K562 (cell line): ENCODE measurements around the gene MPPED2. TPM values are rescaled to one million over a fixed set of nuclear protein-coding genes. Genes with fewer than 3 reads are reported as not detected.

Source experiments
- ATAC-seq: fragments of 200-7000 bp; cut with Tn5 transposase; 3 replicates; pipeline ENCODE4 v1.9.1; 2020; ENCODE audit warnings: moderate library complexity
- BruUV-seq: library from RNA; stranded (reverse); fragments of 400-500 nt; replicated peaks from 2 replicates; lab custom pipeline; 2021; lab: Mats Ljungman, UMichigan
- CTCF ChIA-PET: fragments of 300-600 bp; formaldehyde crosslinking; extraction: SDS; loops from one replicate; lab custom pipeline; 2021; ENCODE audit warnings: low intra/inter-chr PET ratio; lab: Yijun Ruan, JAX
- POLR2A ChIA-PET: fragments of 300-600, 350-650 bp; sonication (Branson Sonifier 250); formaldehyde crosslinking; extraction: SDS; loops from one replicate; lab custom pipeline; 2021; ENCODE audit warnings: antibody characterized with exemption, inconsistent platforms; lab: Yijun Ruan, JAX
- DNase-seq, 4 experiments: peaks; one replicate each; pipeline versions ENCODE4 v3.0.0 to v3.0.0-alpha.2; 2011 to 2018; ENCODE audit warnings: low spot score in 3 of 4, mixed read lengths in 3 of 4; ENCODE audit errors: extremely low read depth in 1 of 4
- FAIRE-seq: peaks from 2 replicates; lab custom pipeline; 2011; peaks lifted over from hg19 to GRCh38; lab: Jason Lieb, UNC
- H2AFZ ChIP-seq: 2 replicates; pipeline ENCODE4 v1.6.0; 2011; ENCODE audit warnings: low read depth, low read length, control low read depth, inconsistent platforms
- H3K27ac ChIP-seq: fragments of 200-600 bp; 3 replicates; pipeline ENCODE4 v1.8.0; 2011; ENCODE audit warnings: low read depth, mild to moderate bottlenecking, control low read depth, inconsistent platforms, low read length, moderate library complexity, mixed read lengths; ENCODE audit errors: extremely low read depth
- H3K27me3 ChIP-seq, 2 experiments: fragments of 300-600 bp in 1 of 2; 2 replicates in 1 of 2; 3 replicates in 1 of 2; pipeline versions ENCODE4 v1.6.0 to v1.8.0; 2011; ENCODE audit warnings: inconsistent platforms in 2 of 2, low read length in 2 of 2, mild to moderate bottlenecking in 1 of 2, mixed read lengths in 1 of 2, moderate library complexity in 1 of 2; ENCODE audit not compliant: control insufficient read depth in 2 of 2, insufficient read depth in 2 of 2
- H3K36me3 ChIP-seq: fragments of 300-600 bp; 3 replicates; pipeline ENCODE4 v1.8.0; 2011; ENCODE audit warnings: mild to moderate bottlenecking, low read length, inconsistent platforms; ENCODE audit not compliant: control insufficient read depth, insufficient read depth
- H3K4me1 ChIP-seq, 2 experiments: fragments of 200-600 bp in 1 of 2; replicated peaks in 1 of 2; 2 replicates in 1 of 2; 3 replicates in 1 of 2; pipeline versions ENCODE4 v1.5.1 to v1.8.0; 2011; ENCODE audit warnings: inconsistent platforms in 2 of 2, low read length in 2 of 2, mild to moderate bottlenecking in 1 of 2, mixed read lengths in 1 of 2, moderate library complexity in 1 of 2; ENCODE audit not compliant: control insufficient read depth in 2 of 2, insufficient read depth in 2 of 2
- H3K4me2 ChIP-seq: 2 replicates; pipeline ENCODE4 v1.6.1; 2011; ENCODE audit warnings: low read length, control low read depth, inconsistent platforms, mixed read lengths; ENCODE audit not compliant: insufficient read depth
- H3K4me3 ChIP-seq: fragments of 200-600 bp; sonication (generic), shearing (Covaris generic); 2 replicates; pipeline ENCODE4 v1.5.1; 2016; ENCODE audit warnings: control low read depth, inconsistent platforms
- H3K79me2 ChIP-seq: fragments of 200-600 bp; 3 replicates; pipeline ENCODE4 v1.8.0; 2011; ENCODE audit warnings: low read length, inconsistent platforms; ENCODE audit not compliant: control insufficient read depth, insufficient read depth
- H3K9ac ChIP-seq, 2 experiments: 2 replicates each; pipeline versions ENCODE4 v1.6.0 to v1.6.1; 2011; ENCODE audit warnings: low read depth in 2 of 2, low read length in 2 of 2, control low read depth in 1 of 2, inconsistent platforms in 1 of 2, mild to moderate bottlenecking in 1 of 2, mixed read lengths in 1 of 2; ENCODE audit not compliant: insufficient read depth in 1 of 2
- H3K9me1 ChIP-seq: one replicate; pipeline ENCODE4 v1.6.0; 2011; ENCODE audit warnings: inconsistent platforms, mild to moderate bottlenecking, low read length, moderate library complexity; ENCODE audit not compliant: control insufficient read depth, insufficient read depth
- H3K9me3 ChIP-seq: replicated peaks from 2 replicates; pipeline ENCODE4 v1.5.1; 2011; ENCODE audit warnings: low read depth, low read length, inconsistent platforms; ENCODE audit not compliant: control insufficient read depth, insufficient read depth
- H4K20me1 ChIP-seq: replicated peaks from 2 replicates; pipeline ENCODE4 v1.6.1; 2011; ENCODE audit warnings: low read length, inconsistent platforms, mixed read lengths; ENCODE audit not compliant: control insufficient read depth, insufficient read depth
- BCL6 ChIP-seq: fragments of 250-450 bp; sonication (Bioruptor Pico); IDR thresholded peaks from 2 replicates; pipeline ENCODE4 v1.4.0; 2020
- BMI1 ChIP-seq: fragments of 150-350 bp; IDR thresholded peaks from 2 replicates; pipeline ENCODE4 v1.6.1; 2014; ENCODE audit warnings: low read length
- E2F3 ChIP-seq: fragments of 250-450 bp; sonication (Bioruptor Pico); IDR thresholded peaks from 2 replicates; pipeline ENCODE4 v1.4.0; 2020; ENCODE audit warnings: mild to moderate bottlenecking
- ELF1 ChIP-seq: fragments of 200-800 bp; sonication (Bioruptor generic); IDR thresholded peaks from 2 replicates; pipeline ENCODE4 v1.6.1; 2016; ENCODE audit warnings: missing genetic modification characterization, missing compliant biosample characterization
- ETS2 ChIP-seq: IDR thresholded peaks from 2 replicates; pipeline ENCODE4 v1.6.1; 2016; ENCODE audit warnings: borderline replicate concordance, missing genetic modification characterization, mild to moderate bottlenecking, moderate library complexity, missing compliant biosample characterization; ENCODE audit not compliant: poor library complexity, severe bottlenecking
- FOXP1 ChIP-seq: sonication (generic); formaldehyde crosslinking; IDR thresholded peaks from 2 replicates; pipeline ENCODE4 v1.8.0; 2022; ENCODE audit warnings: mild to moderate bottlenecking, missing genetic modification reagents
- JUND ChIP-seq, 2 experiments: IDR thresholded peaks; 2 replicates in 1 of 2; 3 replicates in 1 of 2; pipeline ENCODE4 v1.6.1; 2011; ENCODE audit warnings: borderline replicate concordance in 2 of 2, low read depth in 2 of 2, low read length in 2 of 2, improper control_type of control experiment in 1 of 2, missing biosample characterization in 1 of 2, missing genetic modification characterization in 1 of 2, missing genetic modification reagents in 1 of 2
- POLR2G ChIP-seq: fragments of 200-400 bp; formaldehyde crosslinking; IDR thresholded peaks from 2 replicates; pipeline ENCODE4 v1.6.1; 2017; ENCODE audit warnings: low read depth, mild to moderate bottlenecking, antibody characterized with exemption, low read length, moderate library complexity
- RBM14 ChIP-seq: fragments of 200-400 bp; formaldehyde crosslinking; IDR thresholded peaks from 2 replicates; pipeline ENCODE4 v1.6.1; 2018; ENCODE audit warnings: low read depth, mild to moderate bottlenecking, low read length, moderate library complexity, borderline replicate concordance; ENCODE audit not compliant: insufficient read depth
- SIN3B ChIP-seq: fragments of 450-650 bp; IDR thresholded peaks from 2 replicates; pipeline ENCODE4 v1.6.1; 2017; ENCODE audit warnings: low read depth, mild to moderate bottlenecking, moderate library complexity
- ZBTB7A ChIP-seq: IDR thresholded peaks from 2 replicates; pipeline ENCODE4 v1.6.1; 2011; ENCODE audit warnings: low read depth, mild to moderate bottlenecking, low read length, moderate library complexity, borderline replicate concordance; ENCODE audit not compliant: control insufficient read depth
- ZNF3 ChIP-seq: fragments of 250-450 bp; sonication (Bioruptor Pico); IDR thresholded peaks from 2 replicates; pipeline ENCODE4 v1.5.0; 2021; ENCODE audit warnings: mild to moderate bottlenecking, moderate library complexity
- ZNF561 ChIP-seq: fragments of 450-650 bp; formaldehyde crosslinking; conservative IDR thresholded peaks from 2 replicates; pipeline ENCODE4 v1.4.0; 2020; ENCODE audit warnings: mild to moderate bottlenecking, moderate library complexity
- ZSCAN32 ChIP-seq: fragments of 450-650 bp; formaldehyde crosslinking; IDR thresholded peaks from 2 replicates; pipeline ENCODE4 v1.4.0; 2020; ENCODE audit warnings: mild to moderate bottlenecking, moderate library complexity
- WGBS: fragments of 100-300 bp; shearing (Covaris generic); methylation state at CpG from one replicate; pipeline ENCODE4 v1.1.6; 2016; ENCODE audit warnings: low coverage, mixed read lengths; ENCODE audit not compliant: insufficient coverage; ENCODE audit errors: missing lambda C conversion rate; 5-methylcytosine and 5-hydroxymethylcytosine counted together
- in situ Hi-C: fragments of 300-500 bp; cut with MboI; formaldehyde crosslinking; loops from 4 replicates; pipeline ENCODE4 v1.15.0; 2018; ENCODE audit warnings: inconsistent platforms, mixed read lengths
- intact Hi-C: fragments of 100-400 bp; cut with micrococcal nuclease; formaldehyde crosslinking; loops from 2 replicates; pipeline ENCODE4 v1.14.2; 2022
- polyA plus RNA-seq, 8 experiments: library from polyadenylated mRNA; depleted of rRNA in 4 of 8; stranded (reverse) in 5 of 8; unstranded in 3 of 8; fragments of >200 nt; fragmentation: Nextera tagmentation in 2 of 8; fragmentation: Illumina TruSeq in 1 of 8; extraction: Ambion mirVana in 2 of 8; extraction: Trizol in 1 of 8; gene quantifications; 2 replicates each; pipeline versions ENCODE4 v1.2.1 to v1.2.3, GENCODE V29; 2011 to 2014; ENCODE audit warnings: inconsistent platforms in 1 of 8, missing spikeins in 1 of 8
- total RNA-seq, 7 experiments: library from RNA; depleted of rRNA in 6 of 7; stranded (reverse); fragments of >200 nt in 6 of 7; fragmentation: Illumina TruSeq in 2 of 7; extraction: Trizol in 2 of 7; gene quantifications; 2 replicates each; pipeline versions ENCODE4 v1.2.1 to v1.2.3, GENCODE V29; 2011 to 2021; ENCODE audit warnings: low replicate concordance in 1 of 7
- TF ChIP-seq, protein P1 (sequence below): sonication (generic); formaldehyde crosslinking; IDR thresholded peaks from 2 replicates; pipeline ENCODE4 v1.8.1; 2023; ENCODE audit warnings: missing genetic modification reagents, mild to moderate bottlenecking, borderline replicate concordance
- TF ChIP-seq, protein P2 (sequence below), 2 experiments: fragments of 450-650 bp; IDR thresholded peaks; 2 replicates each; pipeline ENCODE4 v1.6.1; 2016

Gene MPPED2
- total and polyA plus RNA-seq, 9 of the 15 experiments (the other 6 are each of a cell fraction or from before 2014, with no cell fraction given): not detected

DNA sequence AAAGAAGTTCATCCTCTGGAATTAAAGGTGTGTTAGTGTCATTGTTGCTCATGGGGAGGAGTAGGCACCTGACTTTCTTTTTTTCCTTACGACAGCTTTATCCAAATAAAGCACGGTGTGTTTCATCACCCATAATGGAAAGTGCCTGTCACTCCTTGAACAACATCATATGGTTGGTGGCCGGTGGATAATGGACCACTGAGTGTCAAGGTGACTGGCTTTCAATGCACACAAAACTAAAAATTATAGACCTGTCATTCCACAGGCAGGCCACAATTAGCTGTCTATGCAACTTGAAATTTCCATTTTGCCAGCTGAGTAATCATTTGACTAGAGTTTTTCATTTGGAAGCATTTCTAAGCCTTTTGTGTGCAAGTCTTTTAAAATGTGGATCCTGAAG lies 45.0 kb upstream of the MPPED2 start (continued):
- TF ChIP-seq, protein P1, sequence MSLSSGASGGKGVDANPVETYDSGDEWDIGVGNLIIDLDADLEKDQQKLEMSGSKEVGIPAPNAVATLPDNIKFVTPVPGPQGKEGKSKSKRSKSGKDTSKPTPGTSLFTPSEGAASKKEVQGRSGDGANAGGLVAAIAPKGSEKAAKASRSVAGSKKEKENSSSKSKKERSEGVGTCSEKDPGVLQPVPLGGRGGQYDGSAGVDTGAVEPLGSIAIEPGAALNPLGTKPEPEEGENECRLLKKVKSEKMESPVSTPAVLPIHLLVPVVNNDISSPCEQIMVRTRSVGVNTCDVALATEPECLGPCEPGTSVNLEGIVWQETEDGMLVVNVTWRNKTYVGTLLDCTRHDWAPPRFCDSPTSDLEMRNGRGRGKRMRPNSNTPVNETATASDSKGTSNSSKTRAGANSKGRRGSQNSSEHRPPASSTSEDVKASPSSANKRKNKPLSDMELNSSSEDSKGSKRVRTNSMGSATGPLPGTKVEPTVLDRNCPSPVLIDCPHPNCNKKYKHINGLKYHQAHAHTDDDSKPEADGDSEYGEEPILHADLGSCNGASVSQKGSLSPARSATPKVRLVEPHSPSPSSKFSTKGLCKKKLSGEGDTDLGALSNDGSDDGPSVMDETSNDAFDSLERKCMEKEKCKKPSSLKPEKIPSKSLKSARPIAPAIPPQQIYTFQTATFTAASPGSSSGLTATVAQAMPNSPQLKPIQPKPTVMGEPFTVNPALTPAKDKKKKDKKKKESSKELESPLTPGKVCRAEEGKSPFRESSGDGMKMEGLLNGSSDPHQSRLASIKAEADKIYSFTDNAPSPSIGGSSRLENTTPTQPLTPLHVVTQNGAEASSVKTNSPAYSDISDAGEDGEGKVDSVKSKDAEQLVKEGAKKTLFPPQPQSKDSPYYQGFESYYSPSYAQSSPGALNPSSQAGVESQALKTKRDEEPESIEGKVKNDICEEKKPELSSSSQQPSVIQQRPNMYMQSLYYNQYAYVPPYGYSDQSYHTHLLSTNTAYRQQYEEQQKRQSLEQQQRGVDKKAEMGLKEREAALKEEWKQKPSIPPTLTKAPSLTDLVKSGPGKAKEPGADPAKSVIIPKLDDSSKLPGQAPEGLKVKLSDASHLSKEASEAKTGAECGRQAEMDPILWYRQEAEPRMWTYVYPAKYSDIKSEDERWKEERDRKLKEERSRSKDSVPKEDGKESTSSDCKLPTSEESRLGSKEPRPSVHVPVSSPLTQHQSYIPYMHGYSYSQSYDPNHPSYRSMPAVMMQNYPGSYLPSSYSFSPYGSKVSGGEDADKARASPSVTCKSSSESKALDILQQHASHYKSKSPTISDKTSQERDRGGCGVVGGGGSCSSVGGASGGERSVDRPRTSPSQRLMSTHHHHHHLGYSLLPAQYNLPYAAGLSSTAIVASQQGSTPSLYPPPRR (CRISPR knock-in tag): no peak
- TF ChIP-seq, protein P2, sequence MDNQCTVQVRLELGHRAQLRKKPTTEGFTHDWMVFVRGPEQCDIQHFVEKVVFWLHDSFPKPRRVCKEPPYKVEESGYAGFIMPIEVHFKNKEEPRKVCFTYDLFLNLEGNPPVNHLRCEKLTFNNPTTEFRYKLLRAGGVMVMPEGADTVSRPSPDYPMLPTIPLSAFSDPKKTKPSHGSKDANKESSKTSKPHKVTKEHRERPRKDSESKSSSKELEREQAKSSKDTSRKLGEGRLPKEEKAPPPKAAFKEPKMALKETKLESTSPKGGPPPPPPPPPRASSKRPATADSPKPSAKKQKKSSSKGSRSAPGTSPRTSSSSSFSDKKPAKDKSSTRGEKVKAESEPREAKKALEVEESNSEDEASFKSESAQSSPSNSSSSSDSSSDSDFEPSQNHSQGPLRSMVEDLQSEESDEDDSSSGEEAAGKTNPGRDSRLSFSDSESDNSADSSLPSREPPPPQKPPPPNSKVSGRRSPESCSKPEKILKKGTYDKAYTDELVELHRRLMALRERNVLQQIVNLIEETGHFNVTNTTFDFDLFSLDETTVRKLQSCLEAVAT (IDR thresholded peaks at IDR 0.05): no peak

DNA sequence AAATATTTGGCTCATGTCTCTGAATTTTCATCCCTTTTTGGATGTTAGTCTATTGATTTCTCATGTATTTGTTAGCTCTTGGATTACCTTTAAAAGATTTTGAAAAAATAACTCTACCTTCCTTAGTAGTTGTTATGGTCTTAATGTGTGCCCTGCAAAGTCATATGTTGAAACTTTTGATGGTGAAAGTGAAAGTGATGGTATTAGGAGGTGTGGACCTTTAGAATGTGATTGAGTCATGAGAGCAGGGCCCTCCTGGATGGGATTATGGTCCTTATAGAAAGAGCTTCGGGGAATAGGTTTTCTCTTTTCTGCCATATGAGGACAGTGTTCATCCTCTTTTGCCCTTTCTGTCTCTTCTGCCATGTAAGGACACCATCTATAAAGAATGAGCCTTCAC lies 33.6 kb upstream of the MPPED2 start:
- Histone ChIP-seq H2AFZ (no peak overlapping the region), H4K20me1 (no peaks in the 10 kb centered on the region), H3K27me3 (no peaks in the 10 kb centered on the region), H3K4me2 (no peak overlapping the region), H3K79me2 (no peaks in the 10 kb centered on the region), H3K9me3 (no peaks in the 10 kb centered on the region), H3K36me3 (no peaks in the 10 kb centered on the region), H3K9ac (no peak overlapping the region), H3K9me1 (no peaks in the 10 kb centered on the region), H3K4me3 (no peak overlapping the region), H3K4me1 (no peaks in the 10 kb centered on the region), H3K27ac (no peak overlapping the region)
- TF ChIP-seq RBM14 (no peak), ZNF3 (CRISPR knock-in tag) (no peak), FOXP1 (CRISPR knock-in tag) (no peak), BMI1 (no peak), ELF1 (tag) (no peak), ZSCAN32 (CRISPR knock-in tag) (no peak), ZBTB7A (no peak), E2F3 (no peak), ZNF561 (CRISPR knock-in tag) (no peak), BCL6 (no peak), JUND (IDR thresholded peaks at IDR 0.05; ENCODE audit: borderline replicate concordance, low read depth, low read length) (no peak), JUND (tag; IDR thresholded peaks at IDR 0.05; ENCODE audit: borderline replicate concordance, low read depth, low read length) (no peak), ETS2 (tag) (no peak), SIN3B (no peak), POLR2G (no peak)
- no TSS peak for BruUV-seq
- ATAC-seq (no peak), DNase-seq (no peak), FAIRE-seq (no peak)
- in situ Hi-C loops (no loop called here), intact Hi-C loops (no loop called here)
- WGBS: 0% methylated on average over 1 of the region's 1 CpG
- POLR2A ChIA-PET: no interaction called here
- CTCF ChIA-PET: no interaction called here
